ENCODE measurements around the gene CBARP. TPM values are rescaled to one million over a fixed set of nuclear protein-coding genes. Genes with fewer than 3 reads are reported as not detected.

The CBARP gene
- total and polyA plus RNA-seq, 2 donors (not counting 3 experiments of a cell fraction or from before 2014, with no cell fraction given), result 3.5 to 9.2 TPM

- H3K4me3 ChIP-seq (replicated peaks in 1 of 3; ENCODE audit: insufficient read depth in 1 of 3, low read depth in 1 of 3, low read length in 3 of 3), result peak overlapping the region in 1 of 3 experiments; percentile 14
- no peak overlapping the region for H3K9ac ChIP-seq (replicated peaks; ENCODE audit: extremely low read depth, insufficient read depth, low read length)
- no peak overlapping the region for H2AFZ ChIP-seq (ENCODE audit: low read depth, low read length)
- peaks cover 17 to 18% of the 10 kb centered on the region in 2 experiments for H3K36me3 ChIP-seq (ENCODE audit: control insufficient read depth in 2 of 2, extremely low read depth in 1 of 2, insufficient read depth in 2 of 2, low read length in 2 of 2)
- FAIRE-seq (no peak), DNase-seq (ENCODE audit: low read depth, low spot score) (peak; percentile 24)
- intact Hi-C loops (cut with micrococcal nuclease), result loop anchor here (1.0 kb wide), 1 partner anchor 8 kb away; no protein-coding TSS in a partner anchor
- H3K27ac ChIP-seq (ENCODE audit: insufficient read depth, low read depth, low read length), result peak overlapping the region; percentile 61
- no peaks in the 10 kb centered on the region for H3K9me1 ChIP-seq (replicated peaks; ENCODE audit: control insufficient read depth, extremely low read depth, insufficient read depth, low read length)
- dilution Hi-C loops (cut with MboI; ENCODE audit: extremely low pct_ligation_motif_present, low sequenced_read_pairs), result no loop called here
- no peak overlapping the region for H3K4me2 ChIP-seq (ENCODE audit: insufficient read depth, low read length)
- H3K4me1 ChIP-seq (ENCODE audit: control insufficient read depth, extremely low read depth, insufficient read depth, low read length), result peaks cover 49% of the 10 kb centered on the region
- ChIA-PET POLR2A (interaction anchor here (0.7 to 3.4 kb wide), 2 partner anchors 9 to 16 kb away, joined by 5 to 19 read pairs; partner anchors contain the start of gene CIRBP), CTCF (interaction anchor here (1.5 to 7.8 kb wide), 2 partner anchors 11 to 16 kb away, joined by 3 to 63 read pairs; no protein-coding TSS in a partner anchor)
- no peaks in the 10 kb centered on the region for H3K9me3 ChIP-seq (replicated peaks; ENCODE audit: control insufficient read depth, insufficient read depth, low read length)
- TF ChIP-seq EZH2 (IDR thresholded peaks at IDR 0.05; ENCODE audit: borderline replicate concordance, low read depth, low read length, severe bottlenecking), result no peak
- no peak for TF ChIP-seq POLR2AphosphoS5 (IDR thresholded peaks at IDR 0.05; ENCODE audit: insufficient read depth, low read depth, low read length)
- TF ChIP-seq GATA2 (IDR thresholded peaks at IDR 0.05; ENCODE audit: insufficient read depth, insufficient read length, low read depth, low read length), result no peak
- no peak for TF ChIP-seq MYC (IDR thresholded peaks at IDR 0.05; ENCODE audit: low read depth, low read length)
- TF ChIP-seq FOS (IDR thresholded peaks at IDR 0.05; ENCODE audit: borderline replicate concordance, insufficient read depth, low read length), result no peak
- TF ChIP-seq CTCF (IDR thresholded peaks at IDR 0.05; ENCODE audit: extremely low read depth in 1 of 2, insufficient read depth in 1 of 2, low read depth in 1 of 2, low read length in 2 of 2), result no peak
- TF ChIP-seq MAX (IDR thresholded peaks at IDR 0.05; ENCODE audit: insufficient read depth, insufficient read length), result no peak
- no peak for TF ChIP-seq POLR2A (IDR thresholded peaks at IDR 0.05; ENCODE audit: low read depth, low read length)
- TF ChIP-seq JUN (IDR thresholded peaks at IDR 0.05; ENCODE audit: borderline replicate concordance, insufficient read depth, insufficient read length, low read depth), result no peak
- BruUV-seq (replicated peaks), result no TSS peak
- peaks cover 17% of the 10 kb centered on the region for H3K79me2 ChIP-seq (ENCODE audit: control insufficient read depth, insufficient read depth, low read length)
- H3K27me3 ChIP-seq (ENCODE audit: control insufficient read depth in 2 of 2, insufficient read depth in 2 of 2, low read length in 2 of 2), result no peaks in the 10 kb centered on the region
- no peaks in the 10 kb centered on the region for H4K20me1 ChIP-seq (replicated peaks; ENCODE audit: control insufficient read depth, extremely low read depth, insufficient read depth, low read length)
Observed at GRCh38 chr19:1259876-1260748, 22.3 kb upstream of the CBARP start.
